SK-N-SH treated with all-trans-retinoic acid at 6 μM for 48 hours (cell line): ENCODE results near the gene SRD5A3.

Experiments used
- ATAC-seq: fragments of 200-7000 bp; cut with Tn5 transposase; 3 replicates; pipeline ENCODE4 v1.9.1; 2020; ENCODE audit warnings: mild to moderate bottlenecking, moderate library complexity
- CSDC2 ChIP-seq: fragments of 250-450 bp; sonication (Bioruptor Pico); IDR thresholded peaks from 2 replicates; pipeline ENCODE4 v1.5.0; 2020; ENCODE audit warnings: mild to moderate bottlenecking, moderate library complexity
- ESRRG ChIP-seq: fragments of 250-450 bp; sonication (Bioruptor Pico); IDR thresholded peaks from 2 replicates; pipeline ENCODE4 v1.6.1; 2021; ENCODE audit warnings: mild to moderate bottlenecking
- ISL1 ChIP-seq: fragments of 250-450 bp; sonication (Bioruptor Pico); IDR thresholded peaks from 2 replicates; pipeline ENCODE4 v2.1.2; 2022; ENCODE audit warnings: mild to moderate bottlenecking, moderate library complexity
- PATZ1 ChIP-seq: fragments of 250-450 bp; sonication (Bioruptor Pico); IDR thresholded peaks from 2 replicates; pipeline ENCODE4 v1.8.0; 2020; ENCODE audit warnings: mild to moderate bottlenecking, moderate library complexity, borderline replicate concordance
- POU6F1 ChIP-seq: fragments of 250-450 bp; sonication (Bioruptor Pico); IDR thresholded peaks from 2 replicates; pipeline ENCODE4 v1.8.0; 2021; ENCODE audit warnings: low read depth, mild to moderate bottlenecking, moderate library complexity, borderline replicate concordance
- PPARA ChIP-seq: fragments of 250-450 bp; sonication (Bioruptor Pico); IDR thresholded peaks from 2 replicates; pipeline ENCODE4 v1.5.0; 2020; ENCODE audit warnings: mild to moderate bottlenecking, borderline replicate concordance
- RARB ChIP-seq: fragments of 250-450 bp; sonication (Bioruptor Pico); IDR thresholded peaks from 2 replicates; pipeline ENCODE4 v1.8.0; 2021; ENCODE audit warnings: mild to moderate bottlenecking, moderate library complexity
- SNAI2 ChIP-seq: fragments of 250-450 bp; sonication (Bioruptor Pico); IDR thresholded peaks from 2 replicates; pipeline ENCODE4 v1.5.0; 2020; ENCODE audit warnings: mild to moderate bottlenecking, moderate library complexity
- TCF4 ChIP-seq: fragments of 250-450 bp; sonication (Bioruptor Pico); IDR thresholded peaks from 2 replicates; pipeline ENCODE4 v1.8.0; 2021; ENCODE audit warnings: mild to moderate bottlenecking, moderate library complexity, borderline replicate concordance
- TOX ChIP-seq: fragments of 250-450 bp; sonication (Bioruptor Pico); IDR thresholded peaks from 2 replicates; pipeline ENCODE4 v1.8.0; 2021; ENCODE audit warnings: mild to moderate bottlenecking, moderate library complexity, borderline replicate concordance
- TSHZ2 ChIP-seq: fragments of 250-450 bp; sonication (Bioruptor Pico); IDR thresholded peaks from 2 replicates; pipeline ENCODE4 v1.5.0; 2020; ENCODE audit warnings: mild to moderate bottlenecking, moderate library complexity
- ZC3H10 ChIP-seq: fragments of 250-450 bp; sonication (Bioruptor Pico); IDR thresholded peaks from 2 replicates; pipeline ENCODE4 v1.5.1; 2021; ENCODE audit warnings: mild to moderate bottlenecking, moderate library complexity
- ZFP3 ChIP-seq: fragments of 250-450 bp; sonication (Bioruptor Pico); IDR thresholded peaks from 2 replicates; pipeline ENCODE4 v1.5.0; 2020; ENCODE audit warnings: mild to moderate bottlenecking, moderate library complexity
- ZFP30 ChIP-seq: fragments of 450-650 bp; formaldehyde crosslinking; IDR thresholded peaks from 2 replicates; pipeline ENCODE4 v1.5.0; 2022; ENCODE audit warnings: mild to moderate bottlenecking, moderate library complexity
- ZNF565 ChIP-seq: fragments of 450-650 bp; formaldehyde crosslinking; conservative IDR thresholded peaks from 2 replicates; pipeline ENCODE4 v1.5.0; 2020; ENCODE audit warnings: low read depth, mild to moderate bottlenecking, moderate library complexity
- ZNF70 ChIP-seq: fragments of 450-650 bp; formaldehyde crosslinking; IDR thresholded peaks from 2 replicates; pipeline ENCODE4 v1.5.0; 2020; ENCODE audit warnings: mild to moderate bottlenecking, moderate library complexity
- ZNF8 ChIP-seq: fragments of 450-650 bp; formaldehyde crosslinking; IDR thresholded peaks from 2 replicates; pipeline ENCODE4 v1.5.0; 2020; ENCODE audit warnings: mild to moderate bottlenecking, moderate library complexity

SRD5A3 gene

GRCh38 chr4:55326629-55327028 lies 19.4 kb upstream of the SRD5A3 start (continued):
- TF ChIP-seq PATZ1 (CRISPR knock-in tag) (no peak), ZNF8 (no peak)

- no peak for ATAC-seq
- TF ChIP-seq ZC3H10 (CRISPR knock-in tag) (no peak), PATZ1 (CRISPR knock-in tag) (no peak), TCF4 (CRISPR knock-in tag) (no peak), TOX (no peak), CSDC2 (CRISPR knock-in tag) (no peak), ZNF565 (CRISPR knock-in tag) (no peak), SNAI2 (CRISPR knock-in tag) (no peak), ZFP30 (CRISPR knock-in tag) (no peak), PPARA (CRISPR knock-in tag) (no peak)
- TF ChIP-seq, all 23 proteins: peak for 0
These were observed 17.0 kb upstream of the SRD5A3 start for GRCh38 chr4:55329012-55329411.

GRCh38 chr4:55330241-55330640 lies 15.8 kb upstream of the SRD5A3 start:
- no peak for ATAC-seq
- no peak for TF ChIP-seq RARB (CRISPR knock-in tag)
- no peak for TF ChIP-seq ISL1 (CRISPR knock-in tag)

- ATAC-seq = no peak
- no peak for TF ChIP-seq ZFP3 (CRISPR knock-in tag)
- no peak for TF ChIP-seq ESRRG (CRISPR knock-in tag)
- no peak for TF ChIP-seq ISL1 (CRISPR knock-in tag)
- no peak for TF ChIP-seq ZNF70 (CRISPR knock-in tag)
- TF ChIP-seq ZFP30 (CRISPR knock-in tag) = no peak
- no peak for TF ChIP-seq ZNF8
- TF ChIP-seq TSHZ2 (CRISPR knock-in tag) = no peak
- TF ChIP-seq PPARA (CRISPR knock-in tag) = no peak
- TF ChIP-seq PATZ1 (CRISPR knock-in tag) = no peak
- TF ChIP-seq POU6F1 (CRISPR knock-in tag) = no peak
- TF ChIP-seq, all 23 proteins: peak for 0
These were observed 9.7 kb upstream of the SRD5A3 start for GRCh38 chr4:55336138-55337034.
